Kidney (tissue), 14 donors: ENCODE results near the gene UBR3. TPM values are rescaled to one million over a fixed set of nuclear protein-coding genes. Genes with fewer than 3 reads are reported as not detected.
A peak's percentile ranks its signal among the peaks of the same experiment; 100 is the strongest.

Source experiments
- DNase-seq, 5 donors: peaks; one replicate each; pipeline ENCODE4 v3.0.0-alpha.2; 2013 to 2020
- FAIRE-seq: peaks from 2 replicates; lab custom pipeline; 2012; peaks lifted over from hg19 to GRCh38; lab: Jason Lieb, UNC
- H3K27ac ChIP-seq, 2 donors: one replicate each; pipeline ENCODE4 v1.7.0; 2013; ENCODE audit warnings: low read depth in 2 of 2, low read length in 2 of 2, inconsistent platforms in 1 of 2
- H3K27me3 ChIP-seq: one replicate; pipeline ENCODE4 v1.7.1; 2013; ENCODE audit warnings: low read length, inconsistent platforms; ENCODE audit not compliant: control insufficient read depth, insufficient read depth
- H3K36me3 ChIP-seq, 3 donors: one replicate each; pipeline versions ENCODE4 v1.7.0 to v1.7.1; 2013; ENCODE audit warnings: low read length in 3 of 3, control low read depth in 1 of 3, inconsistent platforms in 1 of 3; ENCODE audit not compliant: insufficient read depth in 3 of 3, control insufficient read depth in 2 of 3
- H3K4me1 ChIP-seq, 3 donors: one replicate each; pipeline versions ENCODE4 v1.7.0 to v1.7.1; 2013; ENCODE audit warnings: low read length in 3 of 3, inconsistent platforms in 1 of 3, low read depth in 1 of 3; ENCODE audit not compliant: control insufficient read depth in 2 of 3, insufficient read depth in 2 of 3
- H3K4me3 ChIP-seq, 3 donors: one replicate each; pipeline versions ENCODE4 v1.7.0 to v1.8.1; 2013; ENCODE audit warnings: low read length in 3 of 3, control low read depth in 1 of 3, inconsistent platforms in 1 of 3
- H3K9ac ChIP-seq, 3 donors: one replicate each; pipeline versions ENCODE4 v1.7.0 to v1.7.1; 2013; ENCODE audit warnings: low read length in 3 of 3, control low read depth in 1 of 3, inconsistent platforms in 1 of 3
- H3K9me3 ChIP-seq, 3 donors: one replicate each; pipeline versions ENCODE4 v1.7.0 to v1.7.1; 2013; ENCODE audit warnings: low read length in 3 of 3, control low read depth in 1 of 3, inconsistent platforms in 1 of 3; ENCODE audit not compliant: control insufficient read depth in 2 of 3, insufficient read depth in 1 of 3
- intact Hi-C: fragments of 100-400 bp; cut with DNase I; formaldehyde crosslinking; loops from one replicate; pipeline ENCODE4 v1.11.1; 2022
- polyA plus RNA-seq: library from polyadenylated mRNA; stranded (reverse); fragments of 350-450 nt; fragmentation: Illumina TruSeq; extraction: RNeasy Lipid Tissue Mini Kit (QIAGEN cat#74804); gene quantifications from one replicate; pipeline ENCODE4 v1.2.3, GENCODE V29; 2014; ENCODE audit warnings: low read depth, low replicate concordance; ENCODE audit not compliant: insufficient read depth
- total RNA-seq: library from RNA; stranded (reverse); fragmentation: NEBNext Ultra II Directional; extraction: Animal tissue kit (Norgen Biotek cat#: 25700); gene quantifications from one replicate; pipeline ENCODE4 v1.2.1, GENCODE V29; 2021
- TF ChIP-seq, protein P1 (sequence below): IDR thresholded peaks from 3 replicates; pipeline ENCODE4 v1.5.1; 2012; ENCODE audit warnings: mild to moderate bottlenecking, moderate library complexity, borderline replicate concordance; ENCODE audit not compliant: insufficient read depth; ENCODE audit errors: extremely low read depth
- donor health status: control.
- donor health status: control.
- donor health status: control.
- donor health status: control.
- donor health status: control.
- donor health status: DM: yes; HTN: yes; CAD: no.
- donor health status: Normal renal cell carcinoma (clear cell type).

Gene UBR3
- total and polyA plus RNA-seq, 2 donors from 2014 or later, result 10.2 to 41.0 TPM

DNA sequence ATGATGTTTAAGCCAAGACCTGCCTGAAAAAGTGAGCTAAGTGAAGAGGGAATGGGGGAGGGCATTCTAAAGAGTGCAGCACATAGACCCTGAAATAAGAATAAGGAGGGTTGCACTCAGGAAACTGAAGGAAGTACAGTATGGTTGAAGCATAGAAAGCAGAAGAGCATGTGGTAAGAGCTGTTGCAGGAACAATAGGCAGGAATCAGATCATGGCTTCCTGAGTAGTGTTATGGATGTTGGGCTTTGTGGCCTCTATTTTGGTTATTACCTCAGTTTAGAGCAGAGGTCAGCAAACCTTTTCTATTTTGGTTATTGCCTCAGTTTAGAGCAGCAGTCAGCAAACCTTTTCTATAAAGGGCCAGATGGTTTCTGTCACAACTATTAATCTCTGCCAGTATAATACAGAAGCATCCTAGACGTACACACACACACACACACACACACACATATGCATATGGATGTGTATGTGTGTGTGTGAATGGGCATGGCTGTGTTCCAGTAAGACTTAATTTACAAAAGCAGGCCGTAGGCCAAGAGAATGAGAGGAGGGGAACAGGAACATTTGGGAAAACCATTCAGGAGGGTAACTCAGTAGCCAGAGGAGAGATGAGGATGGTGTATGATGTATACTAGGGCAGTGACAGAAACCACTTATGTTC lies 259.6 kb downstream of the UBR3 start:
- H3K4me3 ChIP-seq, result no peak overlapping the region
- H3K9me3 ChIP-seq, result no peaks in the 10 kb centered on the region
- H3K27me3 ChIP-seq, result no peaks in the 10 kb centered on the region
- no peaks in the 10 kb centered on the region for H3K4me1 ChIP-seq
- no peak for FAIRE-seq
- H3K36me3 ChIP-seq, result peaks cover 0 to 2% (median 0%) of the 10 kb centered on the region in 3 donors
- H3K27ac ChIP-seq, result no peak overlapping the region
- no peak for DNase-seq
- TF ChIP-seq, protein P1, sequence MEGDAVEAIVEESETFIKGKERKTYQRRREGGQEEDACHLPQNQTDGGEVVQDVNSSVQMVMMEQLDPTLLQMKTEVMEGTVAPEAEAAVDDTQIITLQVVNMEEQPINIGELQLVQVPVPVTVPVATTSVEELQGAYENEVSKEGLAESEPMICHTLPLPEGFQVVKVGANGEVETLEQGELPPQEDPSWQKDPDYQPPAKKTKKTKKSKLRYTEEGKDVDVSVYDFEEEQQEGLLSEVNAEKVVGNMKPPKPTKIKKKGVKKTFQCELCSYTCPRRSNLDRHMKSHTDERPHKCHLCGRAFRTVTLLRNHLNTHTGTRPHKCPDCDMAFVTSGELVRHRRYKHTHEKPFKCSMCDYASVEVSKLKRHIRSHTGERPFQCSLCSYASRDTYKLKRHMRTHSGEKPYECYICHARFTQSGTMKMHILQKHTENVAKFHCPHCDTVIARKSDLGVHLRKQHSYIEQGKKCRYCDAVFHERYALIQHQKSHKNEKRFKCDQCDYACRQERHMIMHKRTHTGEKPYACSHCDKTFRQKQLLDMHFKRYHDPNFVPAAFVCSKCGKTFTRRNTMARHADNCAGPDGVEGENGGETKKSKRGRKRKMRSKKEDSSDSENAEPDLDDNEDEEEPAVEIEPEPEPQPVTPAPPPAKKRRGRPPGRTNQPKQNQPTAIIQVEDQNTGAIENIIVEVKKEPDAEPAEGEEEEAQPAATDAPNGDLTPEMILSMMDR, result no peak
- intact Hi-C loops, result no loop called here
- no peak overlapping the region for H3K9ac ChIP-seq

DNA sequence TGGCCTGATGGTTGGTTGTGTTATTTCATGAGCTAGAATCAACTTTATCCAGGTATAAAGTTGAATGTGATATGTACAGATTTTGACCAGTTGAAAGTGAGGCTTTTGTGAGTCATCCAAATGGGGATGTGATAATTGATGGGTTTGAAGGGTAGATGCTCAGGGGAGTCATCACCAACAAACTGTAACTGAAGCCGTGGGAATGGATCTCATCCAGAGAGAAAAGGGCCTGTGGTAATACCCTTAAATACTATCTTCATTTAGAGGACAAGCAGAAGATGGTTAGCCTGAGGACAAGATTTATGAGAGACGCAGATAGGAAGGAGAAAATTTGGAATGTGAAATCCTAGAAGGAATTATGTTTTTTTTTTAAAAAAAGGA lies 260.1 kb downstream of the UBR3 start:
- Histone ChIP-seq H3K27me3 (no peaks in the 10 kb centered on the region), H3K4me1 (no peaks in the 10 kb centered on the region), H3K4me3 (no peak overlapping the region), H3K9me3 (no peaks in the 10 kb centered on the region), H3K9ac (no peak overlapping the region), H3K27ac (no peak overlapping the region), H3K36me3 (no peaks in the 10 kb centered on the region)
- intact Hi-C loops, result no loop called here
- DNase-seq (no peak), FAIRE-seq (no peak)
- TF ChIP-seq, protein P1, result no peak

DNA sequence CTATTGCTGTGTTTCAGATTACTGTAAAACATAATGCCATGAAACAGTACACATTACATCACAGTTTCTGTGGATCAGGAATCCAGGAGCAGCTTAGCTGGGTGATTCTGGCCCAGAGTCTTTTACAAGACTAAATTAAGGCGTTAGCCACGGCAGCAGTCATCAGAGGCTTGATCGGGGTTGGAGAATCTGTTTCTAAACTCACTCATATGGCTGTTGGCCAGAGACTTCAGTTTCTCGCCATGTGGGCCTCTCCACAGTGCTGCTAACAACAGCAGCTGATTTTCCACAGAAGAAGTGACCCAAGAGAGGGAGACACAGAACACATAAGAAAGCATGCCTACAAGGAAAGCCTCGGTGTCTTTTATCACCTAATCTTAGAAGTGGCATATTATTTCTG lies 261.5 kb downstream of the UBR3 start:
- DNase-seq (peak in 1 of 5 donors; percentile 5), FAIRE-seq (no peak)
- intact Hi-C loops, result no loop called here
- Histone ChIP-seq H3K4me1 (no peaks in the 10 kb centered on the region), H3K4me3 (no peak overlapping the region), H3K9ac (no peak overlapping the region), H3K27ac (no peak overlapping the region), H3K36me3 (no peaks in the 10 kb centered on the region), H3K9me3 (peaks cover 0 to 4% (median 0%) of the 10 kb centered on the region in 3 donors), H3K27me3 (no peaks in the 10 kb centered on the region)
- TF ChIP-seq, protein P1, result no peak
